Ovary (tissue), 9 donors: ENCODE data around the gene TSPEAR. TPM values are rescaled to one million over a fixed set of nuclear protein-coding genes. Genes with fewer than 3 reads are reported as not detected.

Source experiments
- DNase-seq, 5 donors: peaks; one replicate each; pipeline ENCODE4 v3.0.0-alpha.2; 2019 to 2020
- H3K27ac ChIP-seq, 2 donors: fragments of 200-600 bp; one replicate each; pipeline versions ENCODE4 v1.5.1 to v1.8.0; 2019 to 2022
- H3K27me3 ChIP-seq: fragments of 200-600 bp; one replicate; pipeline ENCODE4 v1.8.0; 2022
- H3K36me3 ChIP-seq: fragments of 200-600 bp; sonication (generic); one replicate; pipeline ENCODE4 v1.5.1; 2019
- H3K4me1 ChIP-seq: one replicate; pipeline ENCODE4 v1.8.1; 2013; ENCODE audit warnings: mild to moderate bottlenecking, moderate library complexity; ENCODE audit not compliant: insufficient read depth
- H3K4me3 ChIP-seq: fragments of 200-600 bp; sonication (generic); one replicate; pipeline ENCODE4 v1.5.1; 2017
- H3K9me3 ChIP-seq, 2 donors: fragments of 200-600 bp in 1 of 2; sonication (generic) in 1 of 2; one replicate each; pipeline versions ENCODE4 v1.5.1 to v1.8.1; 2013 to 2019; ENCODE audit warnings: mild to moderate bottlenecking in 1 of 2, moderate library complexity in 1 of 2
- CTCF ChIP-seq, 3 donors: fragments of 450-650 bp in 2 of 3; fragments of 200-600 bp in 1 of 3; IDR thresholded peaks; one replicate each; pipeline versions ENCODE4 v1.5.1 to v1.8.0; 2016 to 2022; ENCODE audit warnings: antibody characterized with exemption in 3 of 3, mild to moderate bottlenecking in 1 of 3
- EP300 ChIP-seq: sonication (generic); formaldehyde crosslinking; IDR thresholded peaks from one replicate; pipeline ENCODE4 v1.6.1; 2017; ENCODE audit warnings: antibody characterized with exemption
- POLR2A ChIP-seq: fragments of 450-650 bp; IDR thresholded peaks from one replicate; pipeline ENCODE4 v1.6.1; 2017; ENCODE audit warnings: antibody characterized with exemption, mild to moderate bottlenecking, moderate library complexity
- WGBS, 3 donors: extraction: QIAGEN DNeasy Blood & Tissue Kit in 1 of 3; methylation state at CpG; one replicate each; pipeline versions ENCODE4 v1.1.5 to v1.1.7; 2013 to 2017; 5-methylcytosine and 5-hydroxymethylcytosine counted together
- intact Hi-C, 4 donors: fragments of 100-400 bp; cut with DNase I; formaldehyde crosslinking; loops; one replicate each; pipeline versions ENCODE4 v1.11.0 to v1.15.1; 2022 to 2023
- polyA plus RNA-seq, 2 donors: library from polyadenylated mRNA; stranded (reverse); fragments of 200-250 nt in 1 of 2; fragments of 350-450 nt in 1 of 2; fragmentation: Illumina TruSeq in 1 of 2; extraction: RNeasy Lipid Tissue Mini Kit (QIAGEN cat#74804) in 1 of 2; gene quantifications; one replicate each; pipeline ENCODE4 v1.2.3, GENCODE V29; 2013 to 2014
- total RNA-seq, 7 donors: library from RNA; depleted of rRNA in 2 of 7; stranded (reverse); fragments of >200 nt in 2 of 7; fragmentation: NEBNext Ultra II Directional in 3 of 7; extraction: Animal tissue kit (Norgen Biotek cat#: 25700) in 3 of 7; gene quantifications; one replicate each; pipeline versions ENCODE4 v1.1.0 to v1.2.4, GENCODE V29; 2016 to 2023
- donor health status: DM: no; HTN: no; CAD: no; lungs with moderate emphysema.
- donor health status: DM: no; HTN: no; CAD: no.
- donor health status: Bipolar disorder and iron deficiency.
- donor health status: DM: yes; HTN: yes; CAD: no.
- donor health status: DM: no; HTN: no; CAD: no.
- donor health status: DM: yes; HTN: yes; CAD: no.

Gene TSPEAR
- total and polyA plus RNA-seq, 9 donors = 0.07 to 0.27 (median 0.11) TPM; not detected in 4

GRCh38 chr21:44650973-44651675 lies 60.2 kb downstream of the TSPEAR start:
- 79 to 85% (median 83%) methylated on average over 12 of the region's 12 CpGs for WGBS, 3 donors
- H3K4me1 ChIP-seq = no peaks in the 10 kb centered on the region

GRCh38 chr21:44650265-44650972 lies 61.0 kb downstream of the TSPEAR start:
- Histone ChIP-seq H3K4me1 (no peaks in the 10 kb centered on the region), H3K36me3 (no peaks in the 10 kb centered on the region), H3K9me3 (no peaks in the 10 kb centered on the region), H3K27me3 (no peaks in the 10 kb centered on the region), H3K27ac (no peak overlapping the region), H3K4me3 (no peak overlapping the region)
- TF ChIP-seq EP300 (no peak), CTCF (IDR thresholded peaks at IDR 0.05) (no peak), POLR2A (no peak)
- WGBS, 3 donors = 87 to 90% (median 89%) methylated on average over 20 of the region's 20 CpGs
- DNase-seq = no peak
- intact Hi-C loops = no loop called here

More at GRCh38 chr21:44650973-44651675, 60.2 kb downstream of the TSPEAR start:
- TF ChIP-seq POLR2A = no peak
- TF ChIP-seq CTCF (IDR thresholded peaks at IDR 0.05) = no peak
- TF ChIP-seq EP300 = no peak
- Histone ChIP-seq H3K27ac (no peak overlapping the region), H3K27me3 (no peaks in the 10 kb centered on the region), H3K36me3 (no peaks in the 10 kb centered on the region), H3K4me3 (no peak overlapping the region), H3K9me3 (no peaks in the 10 kb centered on the region)
- no peak for DNase-seq
- intact Hi-C loops = no loop called here

GRCh38 chr21:44649521-44650100 lies 61.8 kb downstream of the TSPEAR start:
- Histone ChIP-seq H3K27me3 (no peaks in the 10 kb centered on the region), H3K9me3 (no peaks in the 10 kb centered on the region), H3K4me1 (no peaks in the 10 kb centered on the region), H3K4me3 (no peak overlapping the region), H3K36me3 (no peaks in the 10 kb centered on the region), H3K27ac (no peak overlapping the region)
- DNase-seq = no peak
- TF ChIP-seq POLR2A (no peak), EP300 (no peak), CTCF (IDR thresholded peaks at IDR 0.05) (no peak)
- intact Hi-C loops = no loop called here
- WGBS, 3 donors = 74 to 80% (median 76%) methylated on average over 13 to 18 of the region's 18 CpGs

GRCh38 chr21:44648557-44649311 lies 62.6 kb downstream of the TSPEAR start:
- no peaks in the 10 kb centered on the region for H3K36me3 ChIP-seq
- WGBS, 3 donors = 66 to 72% (median 67%) methylated on average over 25 to 33 of the region's 33 CpGs
- DNase-seq = no peak
- H3K9me3 ChIP-seq = no peaks in the 10 kb centered on the region
- H3K27ac ChIP-seq = no peak overlapping the region
- TF ChIP-seq CTCF (IDR thresholded peaks at IDR 0.05) = no peak
- TF ChIP-seq EP300 = no peak
- no peak for TF ChIP-seq POLR2A
- no peaks in the 10 kb centered on the region for H3K4me1 ChIP-seq
- no peaks in the 10 kb centered on the region for H3K27me3 ChIP-seq
- H3K4me3 ChIP-seq = no peak overlapping the region
- intact Hi-C loops = no loop called here
